ENCODE measurements around the gene UBAC1.

UBAC1 gene

GRCh38 chr9:135993765-135994500, 32.8 kb upstream of the UBAC1 start:
- DNase-seq (ENCODE audit: low read depth) = no peak

- no peak for DNase-seq (ENCODE audit: low read depth)
These were observed 32.2 kb upstream of the UBAC1 start for GRCh38 chr9:135993409-135993742.

- DNase-seq (ENCODE audit: low read depth) = no peak
These were observed 31.6 kb upstream of the UBAC1 start for GRCh38 chr9:135992486-135993408.

GRCh38 chr9:135991771-135992170, 30.6 kb upstream of the UBAC1 start:
- DNase-seq (ENCODE audit: low read depth) = no peak

- DNase-seq (ENCODE audit: low read depth) = no peak
These were observed 29.6 kb upstream of the UBAC1 start for GRCh38 chr9:135990468-135991429.

- DNase-seq (ENCODE audit: low read depth) = no peak
These were observed 28.7 kb upstream of the UBAC1 start for GRCh38 chr9:135989722-135990467.

- DNase-seq (ENCODE audit: low read depth) = no peak
These were observed 28.0 kb upstream of the UBAC1 start for GRCh38 chr9:135989157-135989556.

- DNase-seq (ENCODE audit: low read depth) = no peak
These were observed 27.3 kb upstream of the UBAC1 start for GRCh38 chr9:135988493-135988892.

- DNase-seq (ENCODE audit: low read depth) = no peak
These were observed 26.7 kb upstream of the UBAC1 start for GRCh38 chr9:135987838-135988404.

GRCh38 chr9:135986605-135987004, 25.4 kb upstream of the UBAC1 start:
- DNase-seq (ENCODE audit: low read depth) = no peak

- no peak for DNase-seq (ENCODE audit: low read depth)
These were observed 24.7 kb upstream of the UBAC1 start for GRCh38 chr9:135985889-135986288.

GRCh38 chr9:135985459-135985774, 24.2 kb upstream of the UBAC1 start:
- DNase-seq (ENCODE audit: low read depth) = no peak

GRCh38 chr9:135984072-135984710, 23.0 kb upstream of the UBAC1 start:
- DNase-seq (ENCODE audit: low read depth) = no peak

- DNase-seq (ENCODE audit: low read depth) = no peak
These were observed 22.3 kb upstream of the UBAC1 start for GRCh38 chr9:135983208-135984071.

- DNase-seq (ENCODE audit: low read depth) = no peak
These were observed 21.5 kb upstream of the UBAC1 start for GRCh38 chr9:135982499-135983207.

- no peak for DNase-seq (ENCODE audit: low read depth)
These were observed 19.9 kb upstream of the UBAC1 start for GRCh38 chr9:135980926-135981630.

GRCh38 chr9:135979547-135980166, 18.5 kb upstream of the UBAC1 start:
- DNase-seq (ENCODE audit: low read depth) = no peak
